NCI-H748 treated with DMSO at 0.1 percent for 48 hours (cell line): Measurements from ENCODE around the gene UAP1L1.

Experiments used
- DNase-seq: peaks from one replicate; lab custom pipeline; 2025; lab: John Stamatoyannopoulos, UW

UAP1L1 gene

GRCh38 chr9:137076636-137077009 is 694 bp upstream of the UAP1L1 start:
- no peak for DNase-seq

GRCh38 chr9:137077758-137078693 is 709 bp downstream of the UAP1L1 start:
- no peak for DNase-seq

GRCh38 chr9:137078701-137079400 is 1.5 kb downstream of the UAP1L1 start:
- no peak for DNase-seq

- DNase-seq: no peak
These were observed 2.1 kb downstream of the UAP1L1 start for GRCh38 chr9:137079401-137079787.

GRCh38 chr9:137080260-137081122 is 3.2 kb downstream of the UAP1L1 start:
- no peak for DNase-seq

- no peak for DNase-seq
These were observed 5.1 kb downstream of the UAP1L1 start for GRCh38 chr9:137082222-137082924.

GRCh38 chr9:137082925-137083290 is 5.6 kb downstream of the UAP1L1 start:
- DNase-seq: no peak

GRCh38 chr9:137083394-137084004 is 6.2 kb downstream of the UAP1L1 start:
- no peak for DNase-seq

- no peak for DNase-seq
These were observed 7.2 kb downstream of the UAP1L1 start for GRCh38 chr9:137084526-137084925.

- no peak for DNase-seq
These were observed 8.7 kb downstream of the UAP1L1 start for GRCh38 chr9:137085920-137086530.

- DNase-seq: peak; percentile 96
These were observed 9.5 kb downstream of the UAP1L1 start, which contains the start of gene MAN1B1 for GRCh38 chr9:137086531-137087408. Gene MAN1B1 (plus strand): TSS chr9:137086985. CDS start chr9:137087000, 15 bp downstream.

GRCh38 chr9:137087409-137087925 is 10.2 kb downstream of the UAP1L1 start:
- no peak for DNase-seq

- no peak for DNase-seq
These were observed 10.8 kb downstream of the UAP1L1 start for GRCh38 chr9:137088121-137088520.

GRCh38 chr9:137089232-137089947 is 12.1 kb downstream of the UAP1L1 start:
- no peak for DNase-seq

GRCh38 chr9:137095664-137096517 is 18.6 kb downstream of the UAP1L1 start:
- DNase-seq: no peak

- DNase-seq: no peak
These were observed 19.6 kb downstream of the UAP1L1 start for GRCh38 chr9:137096785-137097546.
